Hepatocyte (in vitro differentiated cells): ENCODE results near the gene FAXC.

Experiments used
- EZH2 ChIP-seq: fragments of 200-600 bp; sonication (generic); IDR thresholded peaks from 2 replicates; pipeline ENCODE4 v1.6.1; 2016; ENCODE audit warnings: antibody characterized with exemption, mild to moderate bottlenecking, borderline replicate concordance
- EZH2phosphoT487 ChIP-seq: fragments of 200-600 bp; sonication (generic); IDR thresholded peaks from one replicate; pipeline ENCODE4 v1.6.1; 2018; ENCODE audit warnings: antibody characterized with exemption, mild to moderate bottlenecking, low read depth, moderate library complexity; ENCODE audit not compliant: unreplicated experiment, severe bottlenecking
- TF ChIP-seq, protein P1 (sequence below): fragments of 200-600 bp; sonication (generic); IDR thresholded peaks from 2 replicates; pipeline ENCODE4 v1.5.1; 2016; ENCODE audit warnings: antibody characterized with exemption, mild to moderate bottlenecking; ENCODE audit not compliant: poor library complexity

DNA sequence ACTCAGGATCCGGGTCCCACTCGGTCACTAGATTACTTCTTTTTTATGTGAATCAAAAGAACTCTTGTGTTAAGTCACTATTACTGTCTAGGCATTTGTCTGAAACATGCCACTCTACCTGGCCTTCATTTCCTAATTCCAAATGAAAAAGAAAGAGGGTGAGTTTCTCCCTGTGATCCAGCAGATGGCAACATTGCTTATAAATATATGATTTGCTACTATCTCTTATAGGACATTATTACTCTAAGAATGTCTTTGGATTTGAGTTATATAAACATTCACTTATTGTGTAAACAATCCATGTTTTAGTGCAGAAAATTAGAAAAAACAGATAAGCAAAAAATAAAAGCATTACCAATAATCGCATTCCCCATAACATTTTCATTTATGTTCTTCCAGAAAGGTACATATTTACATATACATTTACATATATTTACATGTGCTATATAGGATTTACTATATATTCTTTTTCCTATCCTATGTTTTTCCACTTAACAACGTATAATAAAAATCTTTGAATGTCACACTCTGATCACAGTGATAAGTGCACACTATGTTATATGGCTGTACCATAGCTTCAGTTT is 66.9 kb downstream of the FAXC start:
- TF ChIP-seq, protein P1, sequence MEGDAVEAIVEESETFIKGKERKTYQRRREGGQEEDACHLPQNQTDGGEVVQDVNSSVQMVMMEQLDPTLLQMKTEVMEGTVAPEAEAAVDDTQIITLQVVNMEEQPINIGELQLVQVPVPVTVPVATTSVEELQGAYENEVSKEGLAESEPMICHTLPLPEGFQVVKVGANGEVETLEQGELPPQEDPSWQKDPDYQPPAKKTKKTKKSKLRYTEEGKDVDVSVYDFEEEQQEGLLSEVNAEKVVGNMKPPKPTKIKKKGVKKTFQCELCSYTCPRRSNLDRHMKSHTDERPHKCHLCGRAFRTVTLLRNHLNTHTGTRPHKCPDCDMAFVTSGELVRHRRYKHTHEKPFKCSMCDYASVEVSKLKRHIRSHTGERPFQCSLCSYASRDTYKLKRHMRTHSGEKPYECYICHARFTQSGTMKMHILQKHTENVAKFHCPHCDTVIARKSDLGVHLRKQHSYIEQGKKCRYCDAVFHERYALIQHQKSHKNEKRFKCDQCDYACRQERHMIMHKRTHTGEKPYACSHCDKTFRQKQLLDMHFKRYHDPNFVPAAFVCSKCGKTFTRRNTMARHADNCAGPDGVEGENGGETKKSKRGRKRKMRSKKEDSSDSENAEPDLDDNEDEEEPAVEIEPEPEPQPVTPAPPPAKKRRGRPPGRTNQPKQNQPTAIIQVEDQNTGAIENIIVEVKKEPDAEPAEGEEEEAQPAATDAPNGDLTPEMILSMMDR, result peak; percentile 65
- no peak for TF ChIP-seq EZH2phosphoT487
- TF ChIP-seq EZH2, result no peak
